Skeletal muscle tissue (tissue), 4 donors: ENCODE measurements around the gene DOCK4. TPM values are rescaled to one million over a fixed set of nuclear protein-coding genes. Genes with fewer than 3 reads are reported as not detected.

ENCODE experiments used
- H3K27ac ChIP-seq: one replicate; pipeline ENCODE4 v1.7.0; 2013; ENCODE audit warnings: mild to moderate bottlenecking, low read depth, low read length, inconsistent platforms
- H3K27me3 ChIP-seq, 3 donors: one replicate each; pipeline ENCODE4 v1.7.0; 2013; ENCODE audit warnings: low read length in 3 of 3; ENCODE audit not compliant: control insufficient read depth in 3 of 3, insufficient read depth in 3 of 3
- H3K36me3 ChIP-seq, 3 donors: one replicate each; pipeline ENCODE4 v1.7.0; 2013; ENCODE audit warnings: low read length in 3 of 3; ENCODE audit not compliant: control insufficient read depth in 3 of 3, insufficient read depth in 3 of 3
- H3K4me1 ChIP-seq, 3 donors: one replicate each; pipeline ENCODE4 v1.7.0; 2013; ENCODE audit warnings: low read length in 3 of 3, mild to moderate bottlenecking in 3 of 3; ENCODE audit not compliant: control insufficient read depth in 3 of 3, insufficient read depth in 3 of 3
- H3K4me3 ChIP-seq, 3 donors: one replicate each; pipeline ENCODE4 v1.7.0; 2013; ENCODE audit warnings: low read length in 3 of 3
- H3K9ac ChIP-seq, 3 donors: one replicate each; pipeline ENCODE4 v1.7.0; 2013; ENCODE audit warnings: low read length in 3 of 3, mild to moderate bottlenecking in 3 of 3, moderate library complexity in 2 of 3, low read depth in 1 of 3
- H3K9me3 ChIP-seq, 3 donors: one replicate each; pipeline ENCODE4 v1.7.0; 2013; ENCODE audit warnings: low read length in 3 of 3; ENCODE audit not compliant: control insufficient read depth in 3 of 3
- total RNA-seq: library from RNA; depleted of rRNA; stranded (reverse); fragments of >200 nt; gene quantifications from one replicate; pipeline ENCODE4 v1.2.3, GENCODE V29; 2014
- donor health status: Osteomylitis.

Gene DOCK4
- total RNA-seq, 1 donor from 2014 or later = 24.5 TPM

DNA sequence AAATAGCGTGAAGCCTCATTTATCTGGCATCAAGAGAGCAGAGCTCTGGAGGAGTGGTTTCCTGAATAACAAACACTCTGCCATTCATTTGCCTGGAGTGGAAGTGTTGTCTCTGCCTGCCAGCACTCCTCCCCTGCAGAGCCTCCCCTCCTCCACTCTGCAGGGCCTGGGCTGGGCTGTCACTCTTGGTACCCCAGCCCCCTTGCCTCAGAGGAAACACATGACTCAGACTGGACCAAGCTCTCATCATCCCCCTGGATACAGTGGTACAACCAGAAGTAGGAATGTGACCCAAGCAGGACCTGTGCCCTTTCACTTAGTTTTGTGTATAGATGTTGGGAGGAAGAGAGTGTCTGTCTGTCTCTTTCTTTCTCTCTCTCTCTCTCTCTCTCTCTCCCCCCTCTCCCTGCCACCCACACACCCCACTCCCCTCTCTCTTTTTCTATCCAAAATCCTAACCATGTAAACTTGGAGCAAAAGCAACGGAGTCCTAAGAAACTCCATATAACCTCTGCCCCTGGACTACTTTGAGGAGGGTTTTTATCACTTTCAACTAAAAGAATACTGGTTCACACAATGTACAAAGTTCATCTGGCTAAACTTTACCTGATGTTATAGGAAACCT is 43.9 kb downstream of the DOCK4 start:
- Histone ChIP-seq H3K4me1 (peaks cover 8 to 15% (median 13%) of the 10 kb centered on the region in 3 donors), H3K36me3 (no peaks in the 10 kb centered on the region), H3K27ac (no peak overlapping the region), H3K27me3 (no peaks in the 10 kb centered on the region), H3K9me3 (no peaks in the 10 kb centered on the region), H3K4me3 (no peak overlapping the region), H3K9ac (no peak overlapping the region)

DNA sequence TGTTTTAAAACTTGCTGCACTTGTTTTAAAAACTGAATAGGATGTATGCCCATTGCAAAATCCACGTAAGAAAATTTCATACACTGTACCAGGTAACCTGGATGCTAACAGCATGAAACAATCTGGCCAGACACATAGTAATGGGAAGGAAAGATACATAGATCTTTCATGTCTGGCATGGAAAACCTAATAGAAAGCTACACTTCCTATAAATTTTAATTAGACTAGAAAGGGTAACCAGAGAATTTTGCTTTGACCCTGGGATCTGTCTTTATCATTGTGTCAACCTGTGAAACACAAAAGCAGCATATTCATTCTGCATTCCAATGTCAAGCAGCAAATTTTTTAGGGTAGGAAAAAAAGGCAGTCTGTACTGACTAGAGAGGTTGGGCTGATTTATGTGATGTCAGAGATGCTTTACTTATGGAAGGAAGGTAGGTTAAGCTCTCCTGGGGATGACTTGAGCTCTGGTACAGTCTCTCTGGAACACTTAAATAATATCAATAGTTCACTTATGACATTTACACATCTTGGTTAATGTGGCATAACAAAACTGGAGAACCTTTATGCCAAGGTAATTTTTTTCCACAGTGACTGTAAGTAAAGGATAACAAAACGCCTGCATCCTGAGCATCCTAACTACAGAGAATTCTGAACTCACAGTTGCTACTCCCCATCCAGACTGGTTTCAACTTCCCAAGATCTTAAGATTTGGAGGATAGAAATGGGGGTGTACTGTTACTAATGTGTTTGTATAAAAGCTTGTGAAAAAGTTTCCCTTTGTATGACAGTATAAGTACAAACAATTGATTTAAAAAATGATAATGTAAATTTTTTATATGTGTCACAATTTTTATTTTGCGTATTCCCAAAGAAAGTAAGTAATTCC is 44.7 kb downstream of the DOCK4 start:
- no peak overlapping the region for H3K9ac ChIP-seq
- no peaks in the 10 kb centered on the region for H3K27me3 ChIP-seq
- no peaks in the 10 kb centered on the region for H3K9me3 ChIP-seq
- H3K36me3 ChIP-seq = no peaks in the 10 kb centered on the region
- peaks cover 8 to 16% (median 15%) of the 10 kb centered on the region in 3 donors for H3K4me1 ChIP-seq
- H3K27ac ChIP-seq = no peak overlapping the region
- no peak overlapping the region for H3K4me3 ChIP-seq

DNA sequence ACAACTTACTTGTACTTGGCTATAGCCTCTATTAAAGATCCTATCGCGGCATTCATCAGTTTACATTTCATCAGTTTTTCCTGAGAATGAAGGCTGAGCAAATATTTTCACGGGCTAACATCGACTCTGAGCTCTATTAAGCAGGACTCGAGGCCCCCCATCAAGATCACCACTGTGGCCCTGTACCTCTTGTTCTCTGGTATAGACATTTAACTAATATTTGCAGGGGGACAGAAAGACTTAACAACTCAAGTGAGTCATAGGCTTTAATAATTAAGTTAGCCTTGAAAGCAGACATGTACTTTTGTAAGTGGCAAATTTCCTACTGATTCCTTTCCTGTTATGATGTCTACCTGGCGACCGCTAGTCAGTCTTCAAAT is 45.4 kb downstream of the DOCK4 start:
- H3K4me1 ChIP-seq = peaks cover 8 to 16% (median 15%) of the 10 kb centered on the region in 3 donors
- H3K27ac ChIP-seq = no peak overlapping the region
- H3K36me3 ChIP-seq = no peaks in the 10 kb centered on the region
- H3K9me3 ChIP-seq = no peaks in the 10 kb centered on the region
- no peak overlapping the region for H3K9ac ChIP-seq
- no peak overlapping the region for H3K4me3 ChIP-seq
- no peaks in the 10 kb centered on the region for H3K27me3 ChIP-seq

DNA sequence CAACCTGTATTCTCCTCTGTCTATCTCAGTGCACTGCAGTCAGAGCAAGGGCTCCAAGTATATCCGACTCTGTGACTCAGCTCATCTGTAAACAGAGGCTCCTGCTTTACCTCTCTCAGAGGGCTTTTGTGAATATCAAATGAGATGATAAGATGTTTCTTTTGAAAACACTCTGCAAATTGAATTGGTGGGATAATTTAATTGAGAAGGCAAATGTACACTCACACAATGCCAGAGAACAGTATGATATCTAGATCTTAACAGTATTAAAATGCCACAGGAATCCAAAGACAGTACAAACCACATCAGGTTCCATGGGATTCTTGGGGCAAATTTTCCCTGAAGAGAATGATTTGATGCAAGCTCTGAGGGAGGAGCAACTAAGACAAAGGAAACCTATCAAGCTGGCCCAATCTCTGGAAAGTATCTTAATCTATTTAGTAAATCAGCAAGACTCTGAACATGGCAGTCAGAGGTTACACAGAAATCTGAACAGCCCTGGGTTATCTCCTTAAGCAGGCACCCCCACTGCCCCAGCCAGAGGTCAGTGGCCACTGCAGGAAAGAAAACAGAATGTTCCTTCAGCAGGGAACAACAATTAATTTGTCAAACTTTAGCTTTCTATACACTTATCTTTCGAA is 45.9 kb downstream of the DOCK4 start:
- Histone ChIP-seq H3K9ac (peak overlapping the region in 1 of 3 donors; percentile 15), H3K36me3 (no peaks in the 10 kb centered on the region), H3K27ac (no peak overlapping the region), H3K4me1 (peaks cover 8 to 16% (median 15%) of the 10 kb centered on the region in 3 donors), H3K27me3 (no peaks in the 10 kb centered on the region), H3K9me3 (no peaks in the 10 kb centered on the region), H3K4me3 (no peak overlapping the region)

DNA sequence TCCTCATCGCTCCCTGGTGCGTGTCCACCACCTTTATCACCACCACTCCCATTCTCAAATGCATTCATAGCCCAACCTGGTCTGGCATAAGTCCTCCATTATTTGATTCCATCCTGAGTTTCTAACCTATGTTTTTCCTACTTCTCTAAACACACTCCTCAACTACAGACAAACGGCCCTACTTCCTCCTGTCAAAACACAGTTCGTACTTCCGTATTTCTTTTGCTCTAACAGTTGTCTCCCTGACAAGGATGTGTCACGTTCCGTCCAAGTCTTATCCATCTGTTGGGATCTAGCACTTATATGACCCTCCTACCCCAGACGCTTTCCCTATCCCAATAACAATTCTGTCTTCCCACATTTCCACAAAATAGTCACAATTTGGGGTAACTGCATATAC is 46.8 kb downstream of the DOCK4 start:
- Histone ChIP-seq H3K27me3 (no peaks in the 10 kb centered on the region), H3K36me3 (no peaks in the 10 kb centered on the region), H3K9me3 (no peaks in the 10 kb centered on the region), H3K4me1 (peaks cover 8 to 16% (median 15%) of the 10 kb centered on the region in 3 donors), H3K4me3 (no peak overlapping the region), H3K27ac (no peak overlapping the region), H3K9ac (no peak overlapping the region)

- Histone ChIP-seq H3K36me3 (no peaks in the 10 kb centered on the region), H3K4me1 (peaks cover 7 to 12% (median 9%) of the 10 kb centered on the region in 3 donors), H3K4me3 (no peak overlapping the region), H3K9me3 (no peaks in the 10 kb centered on the region), H3K27me3 (no peaks in the 10 kb centered on the region), H3K27ac (no peak overlapping the region), H3K9ac (no peak overlapping the region)
These were observed 49.1 kb downstream of the DOCK4 start for GRCh38 chr7:112157072-112157471.

DNA sequence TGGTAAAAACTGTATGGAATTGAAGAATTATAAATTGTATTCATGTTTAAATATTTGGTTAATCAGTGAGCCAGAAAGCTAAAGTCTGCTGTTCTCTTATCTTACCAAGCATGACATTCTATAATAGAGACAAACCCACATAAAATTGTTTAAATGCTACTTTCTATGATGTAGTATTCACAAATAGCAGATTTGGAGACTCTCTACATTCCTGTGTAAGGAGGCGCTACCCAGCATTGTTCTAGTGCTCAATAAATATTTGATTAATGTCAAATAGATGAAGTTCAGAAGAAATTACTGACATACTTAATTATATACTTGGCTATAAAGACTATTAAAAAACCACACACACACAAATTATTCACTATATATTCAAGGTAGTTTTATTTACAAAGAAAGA is 49.8 kb downstream of the DOCK4 start:
- Histone ChIP-seq H3K4me3 (no peak overlapping the region), H3K4me1 (peaks cover 5 to 12% (median 7%) of the 10 kb centered on the region in 3 donors), H3K36me3 (no peaks in the 10 kb centered on the region), H3K9me3 (no peaks in the 10 kb centered on the region), H3K9ac (no peak overlapping the region), H3K27ac (no peak overlapping the region), H3K27me3 (no peaks in the 10 kb centered on the region)

GRCh38 chr7:112154690-112155089 is 51.5 kb downstream of the DOCK4 start:
- Histone ChIP-seq H3K9me3 (no peaks in the 10 kb centered on the region), H3K36me3 (no peaks in the 10 kb centered on the region), H3K27me3 (no peaks in the 10 kb centered on the region), H3K9ac (no peak overlapping the region), H3K27ac (no peak overlapping the region), H3K4me3 (no peak overlapping the region), H3K4me1 (peaks cover 0 to 8% (median 3%) of the 10 kb centered on the region in 3 donors)

GRCh38 chr7:112152186-112152585 is 54.0 kb downstream of the DOCK4 start:
- Histone ChIP-seq H3K9ac (no peak overlapping the region), H3K27ac (no peak overlapping the region), H3K36me3 (no peaks in the 10 kb centered on the region), H3K9me3 (no peaks in the 10 kb centered on the region), H3K4me1 (peaks cover 0 to 2% (median 0%) of the 10 kb centered on the region in 3 donors), H3K4me3 (no peak overlapping the region), H3K27me3 (no peaks in the 10 kb centered on the region)
